Osteoblast (primary cell): ENCODE measurements around the gene DHDDS. TPM values are rescaled to one million over a fixed set of nuclear protein-coding genes. Genes with fewer than 3 reads are reported as not detected.

Experiments used
- DNase-seq: peaks from one replicate; pipeline ENCODE4 v3.0.0; 2011; ENCODE audit warnings: low spot score, mixed read lengths; ENCODE audit not compliant: insufficient read length; ENCODE audit errors: missing footprints
- H2AFZ ChIP-seq: 2 replicates; pipeline ENCODE4 v1.6.0; 2011; ENCODE audit warnings: mild to moderate bottlenecking, low read length
- H3K27ac ChIP-seq: 2 replicates; pipeline ENCODE4 v1.5.1; 2011; ENCODE audit warnings: mild to moderate bottlenecking, low read depth, low read length, moderate library complexity
- H3K27me3 ChIP-seq: 2 replicates; pipeline ENCODE4 v1.6.0; 2012; ENCODE audit warnings: mild to moderate bottlenecking, control low read depth, inconsistent platforms, low read length, moderate library complexity; ENCODE audit not compliant: insufficient read depth
- H3K36me3 ChIP-seq: 2 replicates; pipeline ENCODE4 v1.5.1; 2011; ENCODE audit warnings: mild to moderate bottlenecking, low read length, control low read depth, moderate library complexity; ENCODE audit not compliant: insufficient read depth
- H3K4me1 ChIP-seq: 2 replicates; pipeline ENCODE4 v1.5.1; 2011; ENCODE audit warnings: mild to moderate bottlenecking, low read length, control low read depth, moderate library complexity; ENCODE audit not compliant: insufficient read depth
- H3K4me2 ChIP-seq: 2 replicates; pipeline ENCODE4 v1.6.0; 2011; ENCODE audit warnings: mild to moderate bottlenecking, low read length; ENCODE audit not compliant: insufficient read depth
- H3K4me3 ChIP-seq: fragments of 200-600 bp; sonication (generic); 3 replicates; pipeline ENCODE4 v1.5.1; 2012; ENCODE audit warnings: mild to moderate bottlenecking, low read length, inconsistent platforms; ENCODE audit not compliant: insufficient read depth
- H3K79me2 ChIP-seq: 2 replicates; pipeline ENCODE4 v1.6.0; 2012; ENCODE audit warnings: mild to moderate bottlenecking, low read length, control low read depth, inconsistent platforms; ENCODE audit not compliant: insufficient read depth
- H3K9me3 ChIP-seq: 2 replicates; pipeline ENCODE4 v1.5.1; 2011; ENCODE audit warnings: low read depth, low read length, control low read depth
- H4K20me1 ChIP-seq: 2 replicates; pipeline ENCODE4 v1.6.0; 2012; ENCODE audit warnings: mild to moderate bottlenecking, low read length, control low read depth; ENCODE audit not compliant: insufficient read depth
- total RNA-seq: library from RNA; depleted of rRNA; stranded (reverse); fragments of >200 nt; gene quantifications from 2 replicates; pipeline ENCODE4 v1.2.3, GENCODE V29; 2012
- TF ChIP-seq, protein P1 (sequence below): IDR thresholded peaks from 2 replicates; pipeline ENCODE4 v1.5.1; 2011; ENCODE audit warnings: mild to moderate bottlenecking, low read depth, low read length, moderate library complexity; ENCODE audit errors: extremely low read depth

Gene DHDDS
- total RNA-seq, 1 donor = 63.3 TPM

DNA sequence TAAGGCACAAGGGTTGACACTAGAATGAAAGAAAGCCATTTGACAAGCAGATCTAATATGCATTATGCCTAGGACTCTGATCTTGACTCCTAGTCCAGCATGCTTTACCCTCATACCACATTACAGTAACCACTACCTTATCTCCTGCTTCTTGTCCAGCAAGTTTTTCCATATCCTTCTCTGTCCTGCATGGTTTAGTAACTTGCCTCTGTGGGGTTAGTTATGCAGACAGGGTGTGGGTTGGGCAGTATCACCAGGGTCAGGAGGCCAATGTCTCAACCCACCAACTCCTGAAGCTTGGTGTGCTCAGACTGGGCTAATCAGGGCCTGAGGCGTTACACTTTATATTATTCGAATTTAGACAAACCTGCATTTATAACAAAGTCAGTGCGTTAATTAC lies 18.8 kb downstream of the DHDDS start:
- DNase-seq = peak; percentile 13
- H3K9me3 ChIP-seq = no peaks in the 10 kb centered on the region
- H3K4me3 ChIP-seq = no peak overlapping the region
- no peaks in the 10 kb centered on the region for H3K79me2 ChIP-seq
- H3K4me2 ChIP-seq = no peak overlapping the region
- H3K4me1 ChIP-seq = no peaks in the 10 kb centered on the region
- no peaks in the 10 kb centered on the region for H3K27me3 ChIP-seq
- H4K20me1 ChIP-seq = peaks cover 4% of the 10 kb centered on the region
- no peak overlapping the region for H2AFZ ChIP-seq
- H3K27ac ChIP-seq = no peak overlapping the region
- TF ChIP-seq, protein P1, sequence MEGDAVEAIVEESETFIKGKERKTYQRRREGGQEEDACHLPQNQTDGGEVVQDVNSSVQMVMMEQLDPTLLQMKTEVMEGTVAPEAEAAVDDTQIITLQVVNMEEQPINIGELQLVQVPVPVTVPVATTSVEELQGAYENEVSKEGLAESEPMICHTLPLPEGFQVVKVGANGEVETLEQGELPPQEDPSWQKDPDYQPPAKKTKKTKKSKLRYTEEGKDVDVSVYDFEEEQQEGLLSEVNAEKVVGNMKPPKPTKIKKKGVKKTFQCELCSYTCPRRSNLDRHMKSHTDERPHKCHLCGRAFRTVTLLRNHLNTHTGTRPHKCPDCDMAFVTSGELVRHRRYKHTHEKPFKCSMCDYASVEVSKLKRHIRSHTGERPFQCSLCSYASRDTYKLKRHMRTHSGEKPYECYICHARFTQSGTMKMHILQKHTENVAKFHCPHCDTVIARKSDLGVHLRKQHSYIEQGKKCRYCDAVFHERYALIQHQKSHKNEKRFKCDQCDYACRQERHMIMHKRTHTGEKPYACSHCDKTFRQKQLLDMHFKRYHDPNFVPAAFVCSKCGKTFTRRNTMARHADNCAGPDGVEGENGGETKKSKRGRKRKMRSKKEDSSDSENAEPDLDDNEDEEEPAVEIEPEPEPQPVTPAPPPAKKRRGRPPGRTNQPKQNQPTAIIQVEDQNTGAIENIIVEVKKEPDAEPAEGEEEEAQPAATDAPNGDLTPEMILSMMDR = no peak
- peaks cover 74% of the 10 kb centered on the region for H3K36me3 ChIP-seq

GRCh38 chr1:26452459-26453183 lies 20.5 kb downstream of the DHDDS start:
- DNase-seq = no peak

GRCh38 chr1:26459148-26459547 lies 27.0 kb downstream of the DHDDS start:
- peaks cover 71% of the 10 kb centered on the region for H3K36me3 ChIP-seq

More at GRCh38 chr1:26452459-26453183, 20.5 kb downstream of the DHDDS start:
- TF ChIP-seq, protein P1 = no peak
- Histone ChIP-seq H3K79me2 (no peaks in the 10 kb centered on the region), H3K4me3 (no peak overlapping the region), H3K4me1 (no peaks in the 10 kb centered on the region), H3K36me3 (peaks cover 61% of the 10 kb centered on the region), H3K4me2 (no peak overlapping the region), H3K27me3 (no peaks in the 10 kb centered on the region), H3K9me3 (no peaks in the 10 kb centered on the region), H4K20me1 (peaks cover 4% of the 10 kb centered on the region), H2AFZ (no peak overlapping the region), H3K27ac (no peak overlapping the region)

DNA sequence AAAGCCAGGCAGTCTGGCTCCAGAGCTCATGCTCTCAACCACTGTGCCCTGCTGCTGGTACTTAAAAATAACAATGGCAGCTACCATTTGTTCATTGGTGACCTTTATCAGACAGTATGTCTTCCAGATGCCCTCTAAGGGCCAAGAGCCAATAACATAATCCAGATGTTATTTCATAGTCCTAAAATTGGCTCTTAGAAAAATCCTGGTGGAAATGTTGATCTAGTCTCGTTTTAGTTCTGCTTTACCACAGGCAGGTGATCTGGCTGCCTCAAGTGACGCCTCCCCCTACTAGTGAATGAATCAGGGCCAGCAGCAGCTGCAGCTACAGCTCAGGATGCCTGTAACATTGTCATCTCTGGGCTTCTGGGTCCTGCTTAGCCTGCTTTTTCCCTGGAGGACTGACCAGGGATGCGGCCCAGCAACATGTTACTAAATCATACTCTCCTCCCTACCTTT lies 27.5 kb downstream of the DHDDS start:
- Histone ChIP-seq H3K79me2 (no peaks in the 10 kb centered on the region), H4K20me1 (peaks cover 6% of the 10 kb centered on the region), H3K4me3 (no peak overlapping the region), H3K4me2 (no peak overlapping the region), H3K4me1 (no peaks in the 10 kb centered on the region), H3K27me3 (no peaks in the 10 kb centered on the region), H2AFZ (no peak overlapping the region), H3K9me3 (no peaks in the 10 kb centered on the region), H3K36me3 (peaks cover 74% of the 10 kb centered on the region), H3K27ac (no peak overlapping the region)
- TF ChIP-seq, protein P1 = no peak
- no peak for DNase-seq

More at GRCh38 chr1:26459148-26459547, 27.0 kb downstream of the DHDDS start:
- H3K9me3 ChIP-seq = no peaks in the 10 kb centered on the region
- no peak overlapping the region for H3K27ac ChIP-seq
- TF ChIP-seq, protein P1 = no peak
- H3K4me3 ChIP-seq = no peak overlapping the region
- H2AFZ ChIP-seq = no peak overlapping the region
- no peaks in the 10 kb centered on the region for H3K27me3 ChIP-seq
- no peak for DNase-seq
- no peak overlapping the region for H3K4me2 ChIP-seq
- no peaks in the 10 kb centered on the region for H3K79me2 ChIP-seq
- H4K20me1 ChIP-seq = peaks cover 6% of the 10 kb centered on the region
- no peaks in the 10 kb centered on the region for H3K4me1 ChIP-seq
